ENCODE results near the gene HTT-AS. TPM values are rescaled to one million over a fixed set of nuclear protein-coding genes. Genes with fewer than 3 reads are reported as not detected.

The HTT-AS gene
- total and polyA plus RNA-seq, 2 of the 13 experiments (the other 11 are each of a cell fraction or from before 2014, with no cell fraction given), result not detected

DNA sequence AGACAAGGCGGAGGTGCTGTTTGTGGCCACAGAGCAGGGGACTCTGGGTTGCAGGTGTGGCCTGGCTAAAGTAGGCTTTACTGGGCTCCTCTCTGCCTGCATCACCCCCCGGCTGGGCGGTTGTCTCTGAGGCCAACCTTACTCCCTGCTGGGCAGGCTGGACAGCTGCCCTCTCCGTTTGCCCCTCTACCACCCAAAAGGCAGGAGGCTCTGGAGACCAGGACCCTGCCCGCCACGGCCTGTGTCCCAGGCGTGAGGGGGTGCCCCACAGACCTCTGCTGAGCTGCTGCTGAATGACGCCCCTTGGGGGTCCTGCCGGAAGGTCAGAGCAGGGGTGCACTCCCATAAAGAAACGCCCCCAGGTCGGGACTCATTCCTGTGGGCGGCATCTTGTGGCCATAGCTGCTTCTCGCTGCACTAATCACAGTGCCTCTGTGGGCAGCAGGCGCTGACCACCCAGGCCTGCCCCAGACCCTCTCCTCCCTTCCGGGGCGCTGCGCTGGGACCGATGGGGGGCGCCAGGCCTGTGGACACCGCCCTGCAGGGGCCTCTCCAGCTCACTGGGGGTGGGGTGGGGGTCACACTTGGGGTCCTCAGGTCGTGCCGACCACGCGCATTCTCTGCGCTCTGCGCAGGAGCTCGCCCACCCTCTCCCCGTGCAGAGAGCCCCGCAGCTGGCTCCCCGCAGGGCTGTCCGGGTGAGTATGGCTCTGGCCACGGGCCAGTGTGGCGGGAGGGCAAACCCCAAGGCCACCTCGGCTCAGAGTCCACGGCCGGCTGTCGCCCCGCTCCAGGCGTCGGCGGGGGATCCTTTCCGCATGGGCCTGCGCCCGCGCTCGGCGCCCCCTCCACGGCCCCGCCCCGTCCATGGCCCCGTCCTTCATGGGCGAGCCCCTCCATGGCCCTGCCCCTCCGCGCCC lies 920 bp downstream of the HTT-AS start (continued):
- TF ChIP-seq RERE (CRISPR knock-in tag; IDR thresholded peaks at IDR 0.05; ENCODE audit: low read depth), result 0 out of 2 replicates have a peak, but pooled peaks have one; percentile 32
- no peak for TF ChIP-seq TSC22D2 (CRISPR knock-in tag; IDR thresholded peaks at IDR 0.05; ENCODE audit: borderline replicate concordance)
- TF ChIP-seq, protein P1, sequence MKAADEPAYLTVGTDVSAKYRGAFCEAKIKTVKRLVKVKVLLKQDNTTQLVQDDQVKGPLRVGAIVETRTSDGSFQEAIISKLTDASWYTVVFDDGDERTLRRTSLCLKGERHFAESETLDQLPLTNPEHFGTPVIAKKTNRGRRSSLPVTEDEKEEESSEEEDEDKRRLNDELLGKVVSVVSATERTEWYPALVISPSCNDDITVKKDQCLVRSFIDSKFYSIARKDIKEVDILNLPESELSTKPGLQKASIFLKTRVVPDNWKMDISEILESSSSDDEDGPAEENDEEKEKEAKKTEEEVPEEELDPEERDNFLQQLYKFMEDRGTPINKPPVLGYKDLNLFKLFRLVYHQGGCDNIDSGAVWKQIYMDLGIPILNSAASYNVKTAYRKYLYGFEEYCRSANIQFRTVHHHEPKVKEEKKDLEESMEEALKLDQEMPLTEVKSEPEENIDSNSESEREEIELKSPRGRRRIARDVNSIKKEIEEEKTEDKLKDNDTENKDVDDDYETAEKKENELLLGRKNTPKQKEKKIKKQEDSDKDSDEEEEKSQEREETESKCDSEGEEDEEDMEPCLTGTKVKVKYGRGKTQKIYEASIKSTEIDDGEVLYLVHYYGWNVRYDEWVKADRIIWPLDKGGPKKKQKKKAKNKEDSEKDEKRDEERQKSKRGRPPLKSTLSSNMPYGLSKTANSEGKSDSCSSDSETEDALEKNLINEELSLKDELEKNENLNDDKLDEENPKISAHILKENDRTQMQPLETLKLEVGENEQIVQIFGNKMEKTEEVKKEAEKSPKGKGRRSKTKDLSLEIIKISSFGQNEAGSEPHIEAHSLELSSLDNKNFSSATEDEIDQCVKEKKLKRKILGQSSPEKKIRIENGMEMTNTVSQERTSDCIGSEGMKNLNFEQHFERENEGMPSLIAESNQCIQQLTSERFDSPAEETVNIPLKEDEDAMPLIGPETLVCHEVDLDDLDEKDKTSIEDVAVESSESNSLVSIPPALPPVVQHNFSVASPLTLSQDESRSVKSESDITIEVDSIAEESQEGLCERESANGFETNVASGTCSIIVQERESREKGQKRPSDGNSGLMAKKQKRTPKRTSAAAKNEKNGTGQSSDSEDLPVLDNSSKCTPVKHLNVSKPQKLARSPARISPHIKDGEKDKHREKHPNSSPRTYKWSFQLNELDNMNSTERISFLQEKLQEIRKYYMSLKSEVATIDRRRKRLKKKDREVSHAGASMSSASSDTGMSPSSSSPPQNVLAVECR (CRISPR knock-in tag; IDR thresholded peaks at IDR 0.05; ENCODE audit: borderline replicate concordance), result peak; percentile 77
- 0 out of 2 replicates have a peak, but pooled peaks have one; percentile 46 for TF ChIP-seq ZBTB25 (CRISPR knock-in tag; IDR thresholded peaks at IDR 0.05)
- peak; percentile 82 for TF ChIP-seq ZNF264 (CRISPR knock-in tag; IDR thresholded peaks at IDR 0.05)
- no peak for TF ChIP-seq NR2F6 (IDR thresholded peaks at IDR 0.05)
- TF ChIP-seq NR2F6 (CRISPR knock-in tag; IDR thresholded peaks at IDR 0.05), result peak; percentile 61; the same call in 1 of the 2 replicates
- no peak for TF ChIP-seq RBM22 (optimal IDR thresholded peaks at IDR 0.05; ENCODE audit: low read length)
- TF ChIP-seq ZNF605 (CRISPR knock-in tag; IDR thresholded peaks at IDR 0.05), result no peak; the same call in 1 of the 2 replicates
- no peak for TF ChIP-seq ATRX (CRISPR knock-in tag; IDR thresholded peaks at IDR 0.05; ENCODE audit: borderline replicate concordance)
- no peak for TF ChIP-seq ZKSCAN8 (CRISPR knock-in tag; IDR thresholded peaks at IDR 0.05; ENCODE audit: borderline replicate concordance)
- TF ChIP-seq JUN (CRISPR knock-in tag; IDR thresholded peaks at IDR 0.05), result no peak
- TF ChIP-seq MED1 (CRISPR knock-in tag; IDR thresholded peaks at IDR 0.05), result peak; percentile 69; the same call in 1 of the 2 replicates
- peak; percentile 66 for TF ChIP-seq DRAP1 (CRISPR knock-in tag; IDR thresholded peaks at IDR 0.05)
- no peak for TF ChIP-seq ZNF12 (CRISPR knock-in tag; IDR thresholded peaks at IDR 0.05)
- TF ChIP-seq NFKB2 (CRISPR knock-in tag; IDR thresholded peaks at IDR 0.05; ENCODE audit: borderline replicate concordance), result peak; percentile 46; the same call in 1 of the 2 replicates
- TF ChIP-seq KLF15 (CRISPR knock-in tag; IDR thresholded peaks at IDR 0.05; ENCODE audit: borderline replicate concordance), result no peak
- TF ChIP-seq CEBPG (CRISPR knock-in tag; IDR thresholded peaks at IDR 0.05), result no peak
